ENCODE measurements around the gene IL7R.
"Not testable (repeated sequence)": the region's sequence is repeated elsewhere in the genome, so short reads cannot be mapped to it uniquely, and the experiment has no call there.

Gene IL7R

GRCh38 chr5:35845508-35845907 is 11.2 kb upstream of the IL7R start:
- not testable (repeated sequence) for DNase-seq

GRCh38 chr5:35847491-35847890 is 9.2 kb upstream of the IL7R start:
- no peak for DNase-seq

GRCh38 chr5:35847961-35848360 is 8.7 kb upstream of the IL7R start:
- no peak for DNase-seq

- no peak for DNase-seq
Measured at GRCh38 chr5:35849860-35850259, 6.8 kb upstream of the IL7R start.

- peak; percentile 40 to 82 (median 67) for DNase-seq
Measured at GRCh38 chr5:35850967-35851680, 5.6 kb upstream of the IL7R start.

- peak; percentile 81 to 92 (median 86) for DNase-seq
Measured at GRCh38 chr5:35852084-35852734, 4.5 kb upstream of the IL7R start.

- no peak for DNase-seq
Measured at GRCh38 chr5:35852773-35853172, 3.9 kb upstream of the IL7R start.

- peak; percentile 63 to 70 (median 69) for DNase-seq
Measured at GRCh38 chr5:35853631-35854030, 3.1 kb upstream of the IL7R start.

- no peak for DNase-seq
Measured at GRCh38 chr5:35854248-35854647, 2.4 kb upstream of the IL7R start.

GRCh38 chr5:35855187-35855586 is 1.5 kb upstream of the IL7R start:
- DNase-seq = no peak

GRCh38 chr5:35856186-35856764 is 416 bp upstream of the IL7R start:
- DNase-seq = peak in 2 of 3 donors; percentile 75 to 84

- DNase-seq = peak; percentile 72 to 98 (median 95)
Measured at GRCh38 chr5:35857606-35858205, 1.0 kb downstream of the IL7R start.

GRCh38 chr5:35859101-35859661 is 2.5 kb downstream of the IL7R start:
- DNase-seq = no peak

- no peak for DNase-seq
Measured at GRCh38 chr5:35860686-35861085, 4.0 kb downstream of the IL7R start.

GRCh38 chr5:35861718-35862117 is 5.0 kb downstream of the IL7R start:
- DNase-seq = no peak

GRCh38 chr5:35862126-35862525 is 5.4 kb downstream of the IL7R start:
- no peak for DNase-seq

GRCh38 chr5:35863159-35863558 is 6.5 kb downstream of the IL7R start:
- peak; percentile 50 to 61 (median 61) for DNase-seq

- no peak for DNase-seq
Measured at GRCh38 chr5:35867998-35868397, 11.3 kb downstream of the IL7R start.

- DNase-seq = peak; percentile 76 to 86 (median 76)
Measured at GRCh38 chr5:35869685-35870277, 13.1 kb downstream of the IL7R start.

GRCh38 chr5:35870605-35871004 is 13.9 kb downstream of the IL7R start:
- DNase-seq = peak in 1 of 3 donors; percentile 14

- DNase-seq = peak; percentile 48 to 70 (median 52)
Measured at GRCh38 chr5:35876454-35876853, 19.8 kb downstream of the IL7R start.

- DNase-seq = peak; percentile 81 to 95 (median 84)
Measured at GRCh38 chr5:35876922-35877321, 20.2 kb downstream of the IL7R start.

- DNase-seq = peak in 1 of 3 donors; percentile 18
Measured at GRCh38 chr5:35877655-35878054, 21.0 kb downstream of the IL7R start.
